Fibroblast of peridontal ligament (primary cell): ENCODE results near the gene TREML1.
"Not testable (repeated sequence)": the region's sequence is repeated elsewhere in the genome, so short reads cannot be mapped to it uniquely, and the experiment has no call there.

Source experiments
- DNase-seq: peaks from one replicate; pipeline ENCODE4 v3.0.0-alpha.2; 2010; ENCODE audit errors: extremely low read depth

Gene TREML1

GRCh38 chr6:41153992-41154625 lies at the start of gene TREML1:
TSS of gene TREML1 (minus strand) at chr6:41154347. CDS start at chr6:41154288, 59 bp downstream.
- no peak for DNase-seq

DNA sequence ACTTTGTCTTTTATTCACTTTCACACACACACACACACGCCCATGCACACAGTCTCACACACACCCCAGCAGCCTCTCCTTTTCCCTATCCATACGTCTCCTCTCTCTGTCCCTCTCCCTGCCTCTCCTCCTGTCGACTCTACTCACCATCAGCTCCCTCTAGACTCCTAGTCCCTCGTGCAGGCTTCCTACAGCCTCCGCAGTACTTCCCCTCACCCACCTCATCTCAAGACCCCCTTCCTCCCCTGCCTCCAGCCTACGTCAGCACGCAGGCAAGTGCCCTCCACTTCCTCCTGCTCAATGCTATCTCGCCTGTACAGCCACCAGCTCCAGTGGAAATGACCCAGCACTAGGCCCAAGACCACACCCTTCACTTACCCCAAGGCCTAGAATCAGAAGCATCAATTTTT lies 47.6 kb upstream of the TREML1 start:
- DNase-seq, result no peak

DNA sequence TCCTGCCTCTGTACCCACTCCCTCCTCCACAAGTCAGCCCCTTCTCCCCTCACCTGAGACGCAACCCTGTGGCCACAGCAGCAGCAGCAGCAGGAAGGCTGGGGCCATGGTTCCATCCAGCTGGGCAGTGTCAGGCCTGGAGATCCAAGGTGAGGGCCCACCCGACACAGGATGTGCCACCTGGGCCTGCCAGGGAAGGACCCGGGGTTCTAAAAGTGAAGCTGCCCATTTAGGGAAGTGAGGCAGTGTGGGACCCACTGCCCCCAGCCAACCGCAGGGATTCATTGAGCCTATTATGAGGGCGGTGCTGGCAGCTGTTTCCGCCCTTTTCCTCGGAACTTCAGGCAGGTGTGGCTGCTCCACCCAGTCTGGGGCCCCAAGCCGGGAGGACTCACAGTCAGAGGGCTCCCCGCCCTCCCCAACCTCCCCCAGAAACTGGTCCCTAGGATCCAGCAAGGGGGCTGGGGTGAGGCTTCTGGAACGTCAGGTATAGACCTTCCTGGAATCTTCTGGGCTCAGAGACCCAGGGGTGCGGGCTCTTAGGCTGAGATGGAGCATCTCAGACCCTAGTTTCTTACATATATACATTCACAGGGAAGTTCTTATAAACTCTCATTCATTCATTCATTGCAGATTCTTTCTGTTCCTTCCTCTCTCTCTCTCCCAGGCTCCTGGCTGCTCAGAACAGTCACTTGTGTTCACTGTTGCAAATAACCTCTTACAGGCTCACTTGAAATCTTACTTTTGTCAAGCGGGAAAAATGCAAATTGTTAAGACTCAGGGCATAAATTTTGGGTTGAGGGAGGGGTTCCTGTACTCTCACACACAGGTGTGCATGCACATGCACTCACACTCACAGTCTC lies 47.0 kb upstream of the TREML1 start, which contains the start of gene TREML2:
Gene TREML2 (minus strand): TSS at position 249 of the 863 bp plus-strand sequence. CDS start 141 bp downstream, at position 108.
- DNase-seq, result no peak

- DNase-seq, result no peak
These were observed 46.3 kb upstream of the TREML1 start for GRCh38 chr6:41200296-41200900.

DNA sequence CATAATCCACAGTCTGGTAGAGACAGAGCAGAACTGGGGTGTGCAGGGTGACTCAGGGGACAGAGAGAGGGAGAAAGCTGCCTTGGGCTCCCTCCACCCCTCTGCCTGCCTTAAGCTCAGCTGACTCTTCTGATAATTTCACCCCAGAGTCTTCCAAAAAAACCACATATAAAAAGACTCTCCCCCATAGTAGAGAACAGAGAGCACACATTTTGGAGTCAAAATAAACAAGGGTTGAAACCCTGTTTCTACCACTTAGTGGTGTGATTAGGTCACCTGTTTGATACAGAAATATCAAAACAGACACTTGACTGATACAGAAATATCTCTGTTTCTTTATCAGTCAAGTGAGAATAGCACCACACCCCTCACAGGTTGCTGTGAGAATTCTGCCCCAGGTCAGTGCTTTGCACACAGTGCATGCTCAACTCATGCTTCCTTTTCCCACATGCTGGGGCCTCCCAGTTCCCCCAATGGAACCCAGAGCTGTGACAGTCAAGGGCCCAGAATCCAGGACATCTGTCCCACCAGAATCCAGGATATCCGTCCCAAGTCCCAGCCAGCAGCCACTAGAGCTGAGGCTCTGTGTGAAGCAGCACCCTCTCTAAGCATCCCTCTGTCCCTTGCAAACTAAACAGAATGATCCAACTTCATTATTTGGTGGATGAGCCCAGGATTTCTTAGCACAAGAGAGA lies 45.6 kb upstream of the TREML1 start:
- DNase-seq, result no peak

- DNase-seq, result no peak
These were observed 43.1 kb upstream of the TREML1 start for GRCh38 chr6:41197234-41197633.

DNA sequence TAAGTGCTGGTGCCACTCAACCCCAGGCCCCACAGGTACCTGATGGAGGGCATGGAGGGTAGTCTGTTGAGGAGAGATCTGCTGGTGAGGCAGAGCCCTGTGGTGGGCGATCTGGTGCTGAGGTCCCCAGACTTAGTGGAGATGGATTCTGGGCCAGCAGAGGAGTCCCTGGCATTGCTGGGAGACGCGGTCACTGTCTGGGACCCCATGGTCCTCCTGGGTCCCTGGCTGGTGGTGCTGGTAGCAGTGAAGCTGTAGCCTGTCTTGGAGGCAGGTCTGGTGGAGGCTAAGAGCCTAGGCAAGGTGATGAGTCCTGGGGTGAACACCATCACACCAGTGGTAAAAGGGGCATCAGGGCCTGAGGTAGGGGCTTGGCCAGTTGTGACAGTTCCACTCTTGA lies 40.2 kb upstream of the TREML1 start:
- DNase-seq, result no peak

GRCh38 chr6:41193884-41194283 lies 39.7 kb upstream of the TREML1 start:
- no peak for DNase-seq

DNA sequence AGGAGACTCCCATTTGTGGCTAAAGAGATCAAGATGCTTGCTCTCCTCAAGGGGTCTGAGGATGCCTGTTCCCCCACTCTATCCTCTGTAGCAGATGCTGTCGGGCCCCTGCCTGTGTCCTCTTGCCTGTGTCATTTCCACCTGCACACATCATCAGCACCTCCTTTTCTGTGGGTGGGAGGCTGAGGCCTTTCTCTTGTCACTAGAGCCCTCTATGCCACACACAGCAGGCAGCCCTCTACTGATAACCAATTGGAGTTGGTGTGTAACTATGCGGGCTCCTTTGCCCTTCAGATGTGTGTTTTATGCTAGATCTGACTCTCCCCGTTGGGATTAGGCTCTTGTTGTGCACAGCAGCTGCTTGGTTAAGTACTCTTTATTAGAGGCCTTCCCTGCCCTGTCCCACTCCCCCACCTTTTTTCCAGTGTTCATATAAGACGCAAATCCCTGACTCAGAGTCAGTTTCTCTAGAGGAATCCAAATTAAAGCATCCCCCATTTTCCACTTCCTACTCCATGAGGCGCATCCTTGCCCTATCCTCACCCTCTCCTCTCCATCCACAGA lies 39.1 kb upstream of the TREML1 start:
- no peak for DNase-seq

DNA sequence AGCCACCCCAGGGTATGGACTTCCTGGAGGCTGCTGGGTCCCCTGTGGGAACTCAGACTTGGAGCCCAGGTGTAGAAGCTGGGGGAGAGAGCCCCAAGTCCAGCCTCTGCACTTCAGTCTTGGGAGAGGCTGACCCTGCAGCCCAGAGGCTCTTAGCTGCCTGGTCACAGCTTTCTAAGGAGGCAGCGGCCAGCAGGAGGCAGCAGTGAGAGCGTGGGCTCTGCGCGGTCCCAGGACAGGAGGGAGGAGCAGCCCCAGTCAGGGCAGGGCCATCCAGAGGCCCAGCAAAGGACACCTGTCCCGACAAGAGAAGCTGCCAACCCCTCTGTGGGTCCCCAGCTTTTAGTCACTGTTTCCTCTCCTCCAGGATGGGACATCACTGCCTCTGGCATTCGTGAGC lies 37.4 kb upstream of the TREML1 start:
- DNase-seq, result no peak

DNA sequence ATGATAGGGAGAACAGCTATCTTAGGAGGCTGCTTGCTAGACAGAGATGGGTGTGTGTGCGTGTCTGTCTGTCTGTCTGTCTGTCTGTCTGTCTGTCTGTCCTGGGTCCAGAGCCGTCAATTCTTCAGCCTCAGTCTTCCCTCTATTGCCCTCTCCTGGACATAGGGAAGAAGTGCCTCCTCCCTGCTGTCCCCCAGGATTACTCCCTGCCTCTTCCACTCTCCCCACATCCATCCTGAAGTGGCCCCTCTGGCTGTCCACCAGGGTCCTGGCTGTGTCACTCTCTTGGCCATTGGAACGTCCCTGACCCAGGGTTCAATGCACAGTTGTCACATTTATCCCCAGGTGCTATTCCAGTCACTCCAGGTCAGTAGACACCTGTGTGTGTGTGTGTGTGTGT lies 36.6 kb upstream of the TREML1 start:
- no peak for DNase-seq

GRCh38 chr6:41189967-41190366 lies 35.8 kb upstream of the TREML1 start:
- DNase-seq, result no peak

GRCh38 chr6:41189046-41189445 lies 34.9 kb upstream of the TREML1 start:
- DNase-seq, result not testable (repeated sequence)

GRCh38 chr6:41187924-41188886 lies 34.1 kb upstream of the TREML1 start:
- DNase-seq, result no peak

DNA sequence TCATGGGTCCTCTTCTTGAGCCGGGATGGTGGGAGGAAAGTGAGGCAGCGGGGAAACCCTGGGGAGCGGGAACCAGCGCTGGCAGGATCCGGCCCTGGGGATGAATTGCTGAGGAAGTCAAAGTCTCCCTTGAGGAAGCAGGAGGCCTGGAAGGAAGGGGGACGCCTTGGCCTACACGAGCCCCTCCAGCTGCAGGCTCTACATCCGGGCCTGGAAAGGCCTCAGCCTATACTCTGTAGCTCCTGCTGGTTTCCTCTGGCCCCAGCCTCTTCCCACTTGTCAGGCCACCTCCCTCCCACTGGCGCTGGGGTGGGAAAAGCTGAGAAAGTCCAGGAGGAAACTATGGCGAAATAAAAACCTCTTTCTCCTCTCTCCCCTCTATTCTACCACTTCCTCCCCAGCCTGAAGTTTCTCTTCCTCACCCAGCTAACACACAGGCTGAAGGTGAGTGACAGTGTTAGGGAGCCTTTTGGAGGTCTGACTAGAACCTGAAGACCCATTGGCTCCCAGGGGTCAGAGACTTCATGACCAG lies 31.9 kb upstream of the TREML1 start:
- no peak for DNase-seq

DNA sequence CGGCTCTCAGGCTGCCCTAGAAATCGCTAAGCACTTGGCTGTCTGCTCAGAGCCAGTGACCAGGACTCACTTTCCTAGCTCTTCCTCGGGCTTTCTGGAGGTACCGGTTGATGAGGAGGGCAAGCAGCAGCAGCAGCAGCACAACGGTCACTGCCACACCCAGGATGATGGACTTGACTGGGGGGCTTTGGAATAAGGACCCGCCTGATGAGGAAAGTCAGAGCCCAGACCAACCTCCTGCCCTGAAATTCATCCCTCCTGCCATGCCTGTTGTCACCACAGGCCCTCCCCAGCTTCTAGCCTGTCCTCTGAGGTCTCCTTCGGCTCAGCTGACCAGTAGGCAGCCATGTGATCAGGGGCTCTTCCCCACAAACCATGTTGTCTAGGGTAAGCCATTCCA lies 30.6 kb upstream of the TREML1 start:
- no peak for DNase-seq

- DNase-seq, result peak; percentile 67
These were observed 28.2 kb upstream of the TREML1 start for GRCh38 chr6:41182069-41183034.

GRCh38 chr6:41181566-41181965 lies 27.4 kb upstream of the TREML1 start:
- no peak for DNase-seq

DNA sequence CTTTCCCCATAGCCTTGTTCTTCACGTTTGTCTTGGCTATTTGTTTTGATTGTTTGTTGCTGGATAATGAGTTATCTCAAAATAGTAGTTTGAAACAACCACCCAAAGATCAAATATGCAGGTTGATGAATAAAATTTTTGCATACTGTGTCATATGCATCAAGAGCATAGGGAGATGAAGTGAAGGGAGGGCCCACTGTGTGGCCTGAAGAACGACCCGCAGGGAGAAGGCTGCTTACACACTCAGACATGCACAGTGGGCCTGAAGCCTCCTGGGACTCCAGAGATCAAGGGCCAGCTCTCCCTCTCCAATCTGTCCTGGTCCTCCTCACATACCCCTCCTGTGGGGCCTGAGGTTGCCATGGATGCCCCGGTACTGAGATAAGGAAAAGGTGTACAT lies 25.0 kb upstream of the TREML1 start:
- DNase-seq, result no peak
